Stimulated activated CD8-positive, alpha-beta memory T cell treated with anti-CD3 and anti-CD28 coated beads, Interleukin-15, amount 100 ng/mL, for 1 hour (primary cell): ENCODE data around the gene SLC9A1.

Experiments
- DNase-seq: peaks from one replicate; pipeline ENCODE4 v3.0.0-alpha.2; 2020; ENCODE audit warnings: low read depth

Gene SLC9A1

GRCh38 chr1:27102707-27103468, 52.0 kb downstream of the SLC9A1 start:
- DNase-seq: peak; percentile 78

GRCh38 chr1:27102134-27102706, 52.7 kb downstream of the SLC9A1 start:
- no peak for DNase-seq

- no peak for DNase-seq
Observed at GRCh38 chr1:27101696-27102095, 53.2 kb downstream of the SLC9A1 start.

GRCh38 chr1:27101054-27101491, 53.9 kb downstream of the SLC9A1 start:
- no peak for DNase-seq

GRCh38 chr1:27100335-27101053, 54.4 kb downstream of the SLC9A1 start:
- DNase-seq: no peak

GRCh38 chr1:27099587-27100334, 55.2 kb downstream of the SLC9A1 start:
- DNase-seq: no peak

- no peak for DNase-seq
Observed at GRCh38 chr1:27099135-27099586, 55.8 kb downstream of the SLC9A1 start.

GRCh38 chr1:27098431-27099134, 56.3 kb downstream of the SLC9A1 start:
- DNase-seq: no peak

- DNase-seq: peak; percentile 45
Observed at GRCh38 chr1:27097484-27097917, 57.4 kb downstream of the SLC9A1 start.

- DNase-seq: no peak
Observed at GRCh38 chr1:27095576-27095975, 59.3 kb downstream of the SLC9A1 start.

- DNase-seq: no peak
Observed at GRCh38 chr1:27092888-27093287, 62.0 kb downstream of the SLC9A1 start.

- DNase-seq: no peak
Observed at GRCh38 chr1:27090911-27091310, 64.0 kb downstream of the SLC9A1 start.

- DNase-seq: no peak
Observed at GRCh38 chr1:27087371-27088220, 67.3 kb downstream of the SLC9A1 start.

- DNase-seq: no peak
Observed at GRCh38 chr1:27086628-27087027, 68.3 kb downstream of the SLC9A1 start.

- no peak for DNase-seq
Observed at GRCh38 chr1:27086026-27086425, 68.9 kb downstream of the SLC9A1 start.

GRCh38 chr1:27084107-27084506, 70.8 kb downstream of the SLC9A1 start:
- DNase-seq: no peak

GRCh38 chr1:27077968-27078367, 77.0 kb downstream of the SLC9A1 start:
- no peak for DNase-seq

- no peak for DNase-seq
Observed at GRCh38 chr1:27076803-27077202, 78.1 kb downstream of the SLC9A1 start.

- DNase-seq: no peak
Observed at GRCh38 chr1:27074175-27074780, 80.6 kb downstream of the SLC9A1 start.

- DNase-seq: no peak
Observed at GRCh38 chr1:27071049-27071416, 83.9 kb downstream of the SLC9A1 start.
